H1 (cell line): ENCODE data around the gene PCDHB12. TPM values are rescaled to one million over a fixed set of nuclear protein-coding genes. Genes with fewer than 3 reads are reported as not detected.
"Not testable (repeated sequence)": the region's sequence is repeated elsewhere in the genome, so short reads cannot be mapped to it uniquely, and the experiment has no call there.

Experiments used
- CTCF ChIA-PET: fragments of 300-600 bp; sonication (Branson Sonifier 250); formaldehyde crosslinking; loops from one replicate; lab custom pipeline; 2021; ENCODE audit not compliant: partially characterized antibody; lab: Charles Lee
- POLR2A ChIA-PET: fragments of 300-600 bp; sonication (Branson Sonifier 250); formaldehyde crosslinking; loops from one replicate; lab custom pipeline; 2021; ENCODE audit warnings: inconsistent platforms; ENCODE audit not compliant: partially characterized antibody; lab: Charles Lee
- DNase-seq, 2 experiments: peaks; one replicate each; pipeline versions ENCODE4 v3.0.0 to v3.0.0-alpha.2; 2010 to 2022; ENCODE audit warnings: low spot score in 2 of 2, low read depth in 1 of 2, mixed read lengths in 1 of 2
- FAIRE-seq: peaks from 2 replicates; lab custom pipeline; 2011; peaks lifted over from hg19 to GRCh38; lab: Jason Lieb, UNC
- H2AFZ ChIP-seq: 2 replicates; pipeline ENCODE4 v1.8.1; 2012; ENCODE audit warnings: low read length, inconsistent platforms
- H2AK5ac ChIP-seq: 2 replicates; pipeline ENCODE4 v1.6.1; 2013; ENCODE audit warnings: low read depth, low read length
- H2BK120ac ChIP-seq: replicated peaks from 2 replicates; pipeline ENCODE3; 2013; ENCODE audit warnings: low read depth, low read length, inconsistent platforms
- H2BK12ac ChIP-seq: 2 replicates; pipeline ENCODE4 v1.6.1; 2013; ENCODE audit warnings: low read depth, low read length
- H2BK15ac ChIP-seq: 2 replicates; pipeline ENCODE4 v1.6.1; 2013; ENCODE audit warnings: low read length
- H2BK20ac ChIP-seq: 2 replicates; pipeline ENCODE4 v1.6.1; 2013; ENCODE audit warnings: low read length
- H2BK5ac ChIP-seq: 2 replicates; pipeline ENCODE4 v1.6.1; 2013; ENCODE audit warnings: low read depth, low read length
- H3K14ac ChIP-seq: 2 replicates; pipeline ENCODE4 v1.6.1; 2013; ENCODE audit warnings: inconsistent platforms; ENCODE audit not compliant: insufficient read length
- H3K18ac ChIP-seq: 2 replicates; pipeline ENCODE4 v1.6.1; 2013; ENCODE audit warnings: low read length; ENCODE audit errors: extremely low read depth
- H3K23ac ChIP-seq: 2 replicates; pipeline ENCODE4 v1.6.1; 2013; ENCODE audit warnings: inconsistent platforms; ENCODE audit not compliant: insufficient read length
- H3K23me2 ChIP-seq: 2 replicates; pipeline ENCODE4 v1.6.1; 2013; ENCODE audit warnings: low read depth, low read length
- H3K27ac ChIP-seq: 2 replicates; pipeline ENCODE4 v1.6.1; 2011; ENCODE audit warnings: low read depth, low read length, inconsistent platforms
- H3K27me3 ChIP-seq, 4 experiments: replicated peaks in 1 of 4; 1 replicate in 1 of 4; 2 replicates in 3 of 4; pipeline versions ENCODE4 v1.6.1 to v1.8.1; 2011 to 2013; ENCODE audit warnings: low read length in 3 of 4, mild to moderate bottlenecking in 3 of 4, inconsistent platforms in 2 of 4, mixed read lengths in 2 of 4, moderate library complexity in 1 of 4; ENCODE audit not compliant: control insufficient read depth in 3 of 4, insufficient read depth in 3 of 4; ENCODE audit errors: extremely low read depth in 1 of 4
- H3K36me3 ChIP-seq, 4 experiments: 2 replicates each; pipeline versions ENCODE4 v1.6.1 to v1.8.1; 2011 to 2013; ENCODE audit warnings: mild to moderate bottlenecking in 4 of 4, low read length in 3 of 4, moderate library complexity in 2 of 4, control low read depth in 1 of 4, inconsistent platforms in 1 of 4; ENCODE audit not compliant: insufficient read depth in 4 of 4, control insufficient read depth in 2 of 4
- H3K4ac ChIP-seq: replicated peaks from 2 replicates; pipeline ENCODE3; 2013; ENCODE audit warnings: low read length, low read depth, mixed read lengths, inconsistent platforms; ENCODE audit not compliant: insufficient read length
- H3K4me1 ChIP-seq, 4 experiments: replicated peaks in 1 of 4; 1 replicate in 1 of 4; 2 replicates in 3 of 4; pipeline versions ENCODE4 v1.6.1 to v1.8.1; 2011 to 2013; ENCODE audit warnings: low read length in 3 of 4, inconsistent platforms in 2 of 4, mixed read lengths in 1 of 4; ENCODE audit not compliant: insufficient read depth in 4 of 4, control insufficient read depth in 3 of 4
- H3K4me2 ChIP-seq, 2 experiments: 2 replicates each; pipeline versions ENCODE4 v1.6.1 to v1.8.1; 2011 to 2013; ENCODE audit warnings: low read depth in 2 of 2, low read length in 2 of 2, control low read depth in 1 of 2, inconsistent platforms in 1 of 2, mild to moderate bottlenecking in 1 of 2; ENCODE audit not compliant: insufficient read depth in 1 of 2
- H3K4me3 ChIP-seq, 4 experiments: fragments of 200-600, 300-600 bp in 1 of 4; sonication (generic), shearing (Covaris generic), sonication (Bioruptor Twin) in 1 of 4; 2 replicates each; pipeline versions ENCODE4 v1.5.1 to v1.8.1; 2011 to 2016; ENCODE audit warnings: low read length in 4 of 4, low read depth in 3 of 4, control low read depth in 2 of 4, inconsistent platforms in 2 of 4, mild to moderate bottlenecking in 2 of 4, mixed read lengths in 1 of 4, moderate library complexity in 1 of 4; ENCODE audit not compliant: insufficient read depth in 2 of 4; ENCODE audit errors: extremely low read depth in 1 of 4
- H3K56ac ChIP-seq: replicated peaks from 2 replicates; pipeline ENCODE3; 2013; ENCODE audit warnings: low read depth, mild to moderate bottlenecking, mixed read lengths, low read length, inconsistent platforms; ENCODE audit not compliant: insufficient read length
- H3K79me1 ChIP-seq: 2 replicates; pipeline ENCODE4 v1.6.1; 2013; ENCODE audit warnings: low read depth, low read length, control low read depth
- H3K79me2 ChIP-seq, 2 experiments: 2 replicates each; pipeline versions ENCODE4 v1.6.1 to v1.8.1; 2012 to 2013; ENCODE audit warnings: low read length in 2 of 2, mild to moderate bottlenecking in 2 of 2, inconsistent platforms in 1 of 2; ENCODE audit not compliant: insufficient read depth in 2 of 2, control insufficient read depth in 1 of 2
- H3K9ac ChIP-seq, 4 experiments: replicated peaks in 1 of 4; 1 replicate in 1 of 4; 2 replicates in 3 of 4; pipeline versions ENCODE4 v1.6.1 to v1.8.1; 2011 to 2013; ENCODE audit warnings: low read depth in 3 of 4, low read length in 3 of 4, control low read depth in 2 of 4, mild to moderate bottlenecking in 2 of 4, moderate library complexity in 2 of 4, inconsistent platforms in 1 of 4; ENCODE audit errors: extremely low read depth in 1 of 4
- H3K9me3 ChIP-seq, 2 experiments: 2 replicates each; pipeline versions ENCODE4 v1.6.1 to v1.8.1; 2012 to 2013; ENCODE audit warnings: mild to moderate bottlenecking in 2 of 2, moderate library complexity in 2 of 2, control low read depth in 1 of 2, inconsistent platforms in 1 of 2, low read depth in 1 of 2, low read length in 1 of 2, mixed read lengths in 1 of 2; ENCODE audit not compliant: insufficient read depth in 2 of 2
- H4K20me1 ChIP-seq, 2 experiments: replicated peaks in 1 of 2; 2 replicates each; pipeline versions ENCODE3 to v1.8.1; 2011 to 2013; ENCODE audit warnings: inconsistent platforms in 2 of 2, low read length in 2 of 2, mild to moderate bottlenecking in 1 of 2; ENCODE audit not compliant: insufficient read depth in 2 of 2, control insufficient read depth in 1 of 2
- H4K5ac ChIP-seq: 2 replicates; pipeline ENCODE4 v1.6.1; 2013; ENCODE audit warnings: low read length, low read depth, mixed read lengths, inconsistent platforms; ENCODE audit not compliant: insufficient read length
- H4K8ac ChIP-seq: 2 replicates; pipeline ENCODE4 v1.8.0; 2013; ENCODE audit warnings: mild to moderate bottlenecking, moderate library complexity, low read length, inconsistent platforms; ENCODE audit not compliant: insufficient read depth; ENCODE audit errors: extremely low read depth
- H4K91ac ChIP-seq: replicated peaks from 2 replicates; pipeline ENCODE3; 2013; ENCODE audit warnings: low read length, mixed read lengths, inconsistent platforms; ENCODE audit not compliant: insufficient read length
- WGBS, 2 experiments: shearing (Covaris generic) in 1 of 2; methylation state at CpG; one replicate each; pipeline versions ENCODE4 v1.1.6 to v1.1.7; 2013 to 2015; ENCODE audit warnings: low lambda C conversion rate in 2 of 2, mixed read lengths in 2 of 2, inconsistent platforms in 1 of 2, low coverage in 1 of 2, missing lambda C conversion rate in 1 of 2; ENCODE audit not compliant: insufficient replicate concordance in 2 of 2, insufficient coverage in 1 of 2, insufficient read length in 1 of 2; ENCODE audit errors: extremely low coverage in 1 of 2, missing lambda C conversion rate in 1 of 2; 5-methylcytosine and 5-hydroxymethylcytosine counted together
- polyA plus RNA-seq, 7 experiments: library from polyadenylated mRNA; depleted of rRNA in 3 of 7; stranded (reverse) in 5 of 7; unstranded in 2 of 7; fragments of >200 nt in 5 of 7; fragments of 200-250 nt in 2 of 7; gene quantifications; 1 replicate in 5 of 7; 2 replicates in 1 of 7; 4 replicates in 1 of 7; pipeline versions ENCODE4 v1.2.1 to v1.2.3, GENCODE V29; 2011 to 2013; ENCODE audit warnings: missing spikeins in 2 of 7, mixed read lengths in 2 of 7
- total RNA-seq: library from RNA; stranded (reverse); fragmentation: NEBNext Ultra II Directional; extraction: Animal tissue kit (Norgen Biotek cat#: 25700); gene quantifications from 2 replicates; pipeline ENCODE4 v1.2.1, GENCODE V29; 2021

PCDHB12 gene
- total and polyA plus RNA-seq, 2 of the 8 experiments (the other 6 are each of a cell fraction or from before 2014, with no cell fraction given), result 1.1 to 2.0 TPM

DNA sequence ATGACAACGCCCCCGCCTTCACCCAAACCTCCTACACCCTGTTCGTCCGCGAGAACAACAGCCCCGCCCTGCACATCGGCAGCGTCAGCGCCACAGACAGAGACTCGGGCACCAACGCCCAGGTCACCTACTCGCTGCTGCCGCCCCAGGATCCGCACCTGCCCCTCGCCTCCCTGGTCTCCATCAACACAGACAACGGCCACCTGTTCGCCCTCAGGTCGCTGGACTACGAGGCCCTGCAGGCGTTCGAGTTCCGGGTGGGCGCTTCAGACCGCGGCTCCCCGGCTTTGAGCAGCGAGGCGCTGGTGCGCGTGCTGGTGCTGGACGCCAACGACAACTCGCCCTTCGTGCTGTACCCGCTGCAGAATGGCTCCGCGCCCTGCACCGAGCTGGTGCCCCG is 29.1 kb upstream of the PCDHB12 start:
- not testable (repeated sequence) for H2BK5ac ChIP-seq, H3K4me3 ChIP-seq, H3K14ac ChIP-seq, H3K18ac ChIP-seq, H3K23ac ChIP-seq, H3K79me1 ChIP-seq, H2BK12ac ChIP-seq, DNase-seq, H3K4me2 ChIP-seq, H4K20me1 ChIP-seq, H3K79me2 ChIP-seq, H2BK120ac ChIP-seq, H4K5ac ChIP-seq, H3K9me3 ChIP-seq, H3K56ac ChIP-seq, H3K23me2 ChIP-seq, FAIRE-seq, H2BK20ac ChIP-seq, H3K4ac ChIP-seq, H3K27me3 ChIP-seq, H4K91ac ChIP-seq, H2BK15ac ChIP-seq, H4K8ac ChIP-seq, H3K36me3 ChIP-seq, H3K4me1 ChIP-seq, H3K9ac ChIP-seq, H2AFZ ChIP-seq, H2AK5ac ChIP-seq, H3K27ac ChIP-seq
- CTCF ChIA-PET, result interaction anchor here (1.2 to 2.8 kb wide), 2 partner anchors 7 to 12 kb away, joined by 5 to 21 read pairs; partner anchors contain the start of genes PCDHB10 and PCDHB9
- POLR2A ChIA-PET, result interaction anchor here (0.9 kb wide), 1 partner anchor 8 kb away, joined by 3 read pairs; the partner anchor contains the start of gene PCDHB9
- WGBS, 2 experiments, result 100% methylated on average over 6 of the region's 39 CpGs; no CpG with 5 or more reads in 1 of the 2 experiments

DNA sequence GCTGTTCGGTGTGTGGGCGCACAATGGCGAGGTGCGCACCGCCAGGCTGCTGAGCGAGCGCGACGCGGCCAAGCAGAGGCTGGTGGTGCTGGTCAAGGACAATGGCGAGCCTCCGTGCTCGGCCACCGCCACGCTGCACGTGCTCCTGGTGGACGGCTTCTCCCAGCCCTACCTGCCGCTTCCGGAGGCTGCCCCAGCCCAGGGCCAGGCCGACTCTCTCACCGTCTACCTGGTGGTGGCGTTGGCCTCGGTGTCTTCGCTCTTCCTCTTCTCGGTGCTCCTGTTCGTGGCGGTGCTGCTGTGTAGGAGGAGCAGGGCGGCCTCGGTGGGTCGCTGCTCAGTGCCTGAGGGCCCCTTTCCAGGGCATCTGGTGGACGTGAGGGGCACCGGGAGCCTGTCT is 28.6 kb upstream of the PCDHB12 start:
- H2AK5ac ChIP-seq, CTCF ChIA-PET, H4K20me1 ChIP-seq, POLR2A ChIA-PET, H3K79me1 ChIP-seq, H2BK15ac ChIP-seq, H3K4ac ChIP-seq, DNase-seq, H3K79me2 ChIP-seq, H3K23me2 ChIP-seq, H3K9me3 ChIP-seq, H3K27me3 ChIP-seq, H3K18ac ChIP-seq, H2BK120ac ChIP-seq, H3K4me3 ChIP-seq, H3K23ac ChIP-seq, H2BK5ac ChIP-seq, H4K8ac ChIP-seq, FAIRE-seq, H2AFZ ChIP-seq, H3K27ac ChIP-seq, H3K4me2 ChIP-seq, H4K91ac ChIP-seq, H4K5ac ChIP-seq, H2BK20ac ChIP-seq, H3K36me3 ChIP-seq, H3K9ac ChIP-seq, H2BK12ac ChIP-seq, H3K4me1 ChIP-seq, H3K14ac ChIP-seq, H3K56ac ChIP-seq: not testable (repeated sequence)
- 93% methylated on average over 15 of the region's 32 CpGs; no CpG with 5 or more reads in 1 of the 2 experiments for WGBS, 2 experiments
